ENCODE measurements around the gene PRKN.

Gene PRKN

DNA sequence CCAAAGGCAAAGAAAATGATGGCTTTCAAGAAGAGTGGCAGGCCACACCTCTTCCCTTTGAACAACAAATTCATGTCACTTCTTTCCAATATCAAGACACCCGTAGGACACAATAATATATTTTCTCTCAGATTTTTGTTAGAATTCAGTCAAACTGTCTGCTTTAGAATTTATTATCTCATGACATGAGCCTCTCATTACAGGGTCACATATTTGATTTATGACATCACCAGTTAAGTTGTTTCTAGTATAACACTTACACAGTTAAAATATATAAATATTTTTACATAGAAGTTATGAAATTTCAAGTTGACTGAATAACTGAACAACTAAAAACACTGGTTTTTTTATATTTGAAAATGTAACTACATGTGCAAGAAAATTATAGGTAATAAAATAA lies 1133.2 kb downstream of the PRKN start:
- no peaks in the 10 kb centered on the region for H3K36me3 ChIP-seq (ENCODE audit: control insufficient read depth in 1 of 2, insufficient read depth in 2 of 2, low read length in 2 of 2)
- no peaks in the 10 kb centered on the region for H3K27me3 ChIP-seq (ENCODE audit: control insufficient read depth in 1 of 2, insufficient read depth in 2 of 2, low read length in 2 of 2)
- H3K4me3 ChIP-seq (ENCODE audit: low read depth in 1 of 2, low read length in 2 of 2): no peak overlapping the region
- no peaks in the 10 kb centered on the region for H3K4me1 ChIP-seq (ENCODE audit: control insufficient read depth in 1 of 2, insufficient read depth in 2 of 2, low read length in 2 of 2)
- no peak overlapping the region for H3K9ac ChIP-seq (ENCODE audit: low read depth in 1 of 2, low read length in 2 of 2)
- no peak overlapping the region for H3K27ac ChIP-seq (ENCODE audit: low read depth, low read length)
- no peaks in the 10 kb centered on the region for H3K9me3 ChIP-seq (ENCODE audit: control insufficient read depth in 1 of 2, low read length in 2 of 2)

DNA sequence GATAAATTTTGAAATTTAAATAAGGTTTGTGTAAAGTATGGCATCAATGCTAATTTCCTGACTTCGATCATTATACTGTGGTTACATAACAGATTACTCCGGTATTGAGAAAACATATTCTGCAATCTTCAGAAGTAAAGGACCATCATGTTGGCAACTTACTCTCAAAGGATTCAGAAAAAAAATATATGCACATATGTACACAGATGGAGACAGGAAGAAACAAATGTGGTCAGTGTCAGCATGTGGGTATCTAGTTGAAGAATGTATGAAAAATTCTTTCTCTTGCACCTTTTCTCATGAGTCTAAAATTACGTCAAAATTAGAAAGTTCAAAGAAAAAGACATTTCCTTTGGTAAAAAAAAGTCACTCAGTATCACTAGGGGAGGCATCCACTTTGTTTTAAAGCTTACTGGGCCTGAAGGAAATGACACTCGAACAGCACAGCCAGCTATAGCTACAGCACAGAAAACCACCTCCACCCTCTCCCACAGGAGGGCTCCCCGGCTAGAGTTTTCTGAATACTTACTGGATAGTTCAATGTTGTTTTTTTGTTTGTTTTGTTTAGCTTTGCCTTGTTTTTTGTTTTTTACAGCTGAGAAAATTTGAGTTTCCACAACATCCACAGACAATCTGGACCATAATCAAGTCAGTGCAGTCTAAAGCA lies 1136.5 kb downstream of the PRKN start:
- H3K9ac ChIP-seq (ENCODE audit: low read depth in 1 of 2, low read length in 2 of 2): no peak overlapping the region
- H3K9me3 ChIP-seq (ENCODE audit: control insufficient read depth in 1 of 2, low read length in 2 of 2): no peaks in the 10 kb centered on the region
- H3K36me3 ChIP-seq (ENCODE audit: control insufficient read depth in 1 of 2, insufficient read depth in 2 of 2, low read length in 2 of 2): no peaks in the 10 kb centered on the region
- H3K4me3 ChIP-seq (ENCODE audit: low read depth in 1 of 2, low read length in 2 of 2): no peak overlapping the region
- no peak overlapping the region for H3K27ac ChIP-seq (ENCODE audit: low read depth, low read length)
- H3K4me1 ChIP-seq (ENCODE audit: control insufficient read depth in 1 of 2, insufficient read depth in 2 of 2, low read length in 2 of 2): no peaks in the 10 kb centered on the region
- H3K27me3 ChIP-seq (ENCODE audit: control insufficient read depth in 1 of 2, insufficient read depth in 2 of 2, low read length in 2 of 2): no peaks in the 10 kb centered on the region

- Histone ChIP-seq H3K27me3 (ENCODE audit: control insufficient read depth in 1 of 2, insufficient read depth in 2 of 2, low read length in 2 of 2) (no peaks in the 10 kb centered on the region), H3K36me3 (ENCODE audit: control insufficient read depth in 1 of 2, insufficient read depth in 2 of 2, low read length in 2 of 2) (no peaks in the 10 kb centered on the region), H3K4me1 (ENCODE audit: control insufficient read depth in 1 of 2, insufficient read depth in 2 of 2, low read length in 2 of 2) (no peaks in the 10 kb centered on the region), H3K9me3 (ENCODE audit: control insufficient read depth in 1 of 2, low read length in 2 of 2) (no peaks in the 10 kb centered on the region), H3K9ac (ENCODE audit: low read depth in 1 of 2, low read length in 2 of 2) (no peak overlapping the region), H3K4me3 (ENCODE audit: low read depth in 1 of 2, low read length in 2 of 2) (no peak overlapping the region), H3K27ac (ENCODE audit: low read depth, low read length) (no peak overlapping the region)
These were observed 1140.7 kb downstream of the PRKN start for GRCh38 chr6:161586887-161587286.

DNA sequence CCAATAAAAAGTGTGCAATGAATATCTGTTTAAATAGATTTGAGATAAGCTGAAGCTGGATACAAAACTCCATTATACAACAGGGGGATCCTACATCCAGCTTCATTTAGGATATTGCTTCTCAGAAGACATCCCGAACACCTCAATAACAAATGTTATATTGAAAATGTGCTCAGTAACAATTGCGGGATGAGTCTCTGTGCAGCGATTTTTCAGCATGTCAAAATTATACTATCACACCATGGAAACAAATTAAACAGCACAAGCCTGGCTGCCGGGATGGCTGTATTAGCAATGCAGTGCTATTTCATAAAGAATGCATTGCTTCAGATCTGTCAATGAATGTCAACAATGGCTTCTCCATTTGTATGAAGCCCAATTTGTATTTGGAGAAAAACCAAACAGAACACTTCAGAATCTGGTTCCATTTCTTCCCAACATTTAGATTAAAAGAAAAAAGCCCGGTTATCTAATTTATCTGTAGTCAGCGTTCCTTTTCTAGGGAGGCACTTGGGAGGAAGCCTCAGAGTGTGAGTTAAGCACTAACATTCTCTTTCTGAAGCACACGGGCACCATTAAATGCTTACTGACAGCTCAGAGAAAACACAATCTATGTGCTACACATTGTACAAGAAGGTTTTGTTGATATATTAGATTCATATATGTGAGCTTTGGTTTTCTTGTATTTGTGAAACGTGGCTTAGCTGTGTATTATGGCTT lies 1142.8 kb downstream of the PRKN start:
- no peaks in the 10 kb centered on the region for H3K27me3 ChIP-seq (ENCODE audit: control insufficient read depth in 1 of 2, insufficient read depth in 2 of 2, low read length in 2 of 2)
- H3K4me1 ChIP-seq (ENCODE audit: control insufficient read depth in 1 of 2, insufficient read depth in 2 of 2, low read length in 2 of 2): no peaks in the 10 kb centered on the region

GRCh38 chr6:161584051-161584450 lies 1143.5 kb downstream of the PRKN start:
- H3K4me3 ChIP-seq (ENCODE audit: low read depth in 1 of 2, low read length in 2 of 2): no peak overlapping the region
- no peaks in the 10 kb centered on the region for H3K27me3 ChIP-seq (ENCODE audit: control insufficient read depth in 1 of 2, insufficient read depth in 2 of 2, low read length in 2 of 2)
- H3K27ac ChIP-seq (ENCODE audit: low read depth, low read length): no peak overlapping the region
- no peak overlapping the region for H3K9ac ChIP-seq (ENCODE audit: low read depth in 1 of 2, low read length in 2 of 2)
- H3K36me3 ChIP-seq (ENCODE audit: control insufficient read depth in 1 of 2, insufficient read depth in 2 of 2, low read length in 2 of 2): no peaks in the 10 kb centered on the region
- H3K4me1 ChIP-seq (ENCODE audit: control insufficient read depth in 1 of 2, insufficient read depth in 2 of 2, low read length in 2 of 2): no peaks in the 10 kb centered on the region
- H3K9me3 ChIP-seq (ENCODE audit: control insufficient read depth in 1 of 2, low read length in 2 of 2): no peaks in the 10 kb centered on the region

More for the DNA sequence above, 1142.8 kb downstream of the PRKN start:
- H3K36me3 ChIP-seq (ENCODE audit: control insufficient read depth in 1 of 2, insufficient read depth in 2 of 2, low read length in 2 of 2): no peaks in the 10 kb centered on the region
- no peak overlapping the region for H3K27ac ChIP-seq (ENCODE audit: low read depth, low read length)
- no peak overlapping the region for H3K4me3 ChIP-seq (ENCODE audit: low read depth in 1 of 2, low read length in 2 of 2)
- no peaks in the 10 kb centered on the region for H3K9me3 ChIP-seq (ENCODE audit: control insufficient read depth in 1 of 2, low read length in 2 of 2)
- no peak overlapping the region for H3K9ac ChIP-seq (ENCODE audit: low read depth in 1 of 2, low read length in 2 of 2)

DNA sequence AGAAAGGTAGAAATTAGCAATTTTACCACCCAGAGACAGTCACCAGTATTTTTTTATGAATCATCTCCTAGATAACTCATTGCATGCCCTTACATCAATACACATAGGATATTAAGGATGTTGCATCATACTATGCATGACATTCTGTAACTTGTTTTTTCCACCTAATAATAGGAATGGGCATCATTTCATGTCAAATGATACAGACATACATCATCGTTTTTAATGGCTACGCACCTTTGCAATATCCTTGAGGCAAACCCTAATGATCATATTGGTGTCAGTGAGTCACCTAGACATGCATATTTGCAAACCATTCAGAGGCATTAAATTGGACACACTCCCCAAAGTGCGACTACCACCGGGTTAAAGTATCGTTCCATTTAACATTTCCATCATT lies 1144.0 kb downstream of the PRKN start:
- Histone ChIP-seq H3K4me3 (ENCODE audit: low read depth in 1 of 2, low read length in 2 of 2) (no peak overlapping the region), H3K9me3 (ENCODE audit: control insufficient read depth in 1 of 2, low read length in 2 of 2) (no peaks in the 10 kb centered on the region), H3K27ac (ENCODE audit: low read depth, low read length) (no peak overlapping the region), H3K36me3 (ENCODE audit: control insufficient read depth in 1 of 2, insufficient read depth in 2 of 2, low read length in 2 of 2) (no peaks in the 10 kb centered on the region), H3K4me1 (ENCODE audit: control insufficient read depth in 1 of 2, insufficient read depth in 2 of 2, low read length in 2 of 2) (no peaks in the 10 kb centered on the region), H3K9ac (ENCODE audit: low read depth in 1 of 2, low read length in 2 of 2) (no peak overlapping the region), H3K27me3 (ENCODE audit: control insufficient read depth in 1 of 2, insufficient read depth in 2 of 2, low read length in 2 of 2) (no peaks in the 10 kb centered on the region)

GRCh38 chr6:161578478-161578877 lies 1149.1 kb downstream of the PRKN start:
- Histone ChIP-seq H3K27me3 (ENCODE audit: control insufficient read depth in 1 of 2, insufficient read depth in 2 of 2, low read length in 2 of 2) (no peaks in the 10 kb centered on the region), H3K4me1 (ENCODE audit: control insufficient read depth in 1 of 2, insufficient read depth in 2 of 2, low read length in 2 of 2) (no peaks in the 10 kb centered on the region), H3K36me3 (ENCODE audit: control insufficient read depth in 1 of 2, insufficient read depth in 2 of 2, low read length in 2 of 2) (no peaks in the 10 kb centered on the region), H3K4me3 (ENCODE audit: low read depth in 1 of 2, low read length in 2 of 2) (no peak overlapping the region), H3K9ac (ENCODE audit: low read depth in 1 of 2, low read length in 2 of 2) (no peak overlapping the region), H3K27ac (ENCODE audit: low read depth, low read length) (no peak overlapping the region), H3K9me3 (ENCODE audit: control insufficient read depth in 1 of 2, low read length in 2 of 2) (peaks cover 0 to 3% of the 10 kb centered on the region in 2 donors)

DNA sequence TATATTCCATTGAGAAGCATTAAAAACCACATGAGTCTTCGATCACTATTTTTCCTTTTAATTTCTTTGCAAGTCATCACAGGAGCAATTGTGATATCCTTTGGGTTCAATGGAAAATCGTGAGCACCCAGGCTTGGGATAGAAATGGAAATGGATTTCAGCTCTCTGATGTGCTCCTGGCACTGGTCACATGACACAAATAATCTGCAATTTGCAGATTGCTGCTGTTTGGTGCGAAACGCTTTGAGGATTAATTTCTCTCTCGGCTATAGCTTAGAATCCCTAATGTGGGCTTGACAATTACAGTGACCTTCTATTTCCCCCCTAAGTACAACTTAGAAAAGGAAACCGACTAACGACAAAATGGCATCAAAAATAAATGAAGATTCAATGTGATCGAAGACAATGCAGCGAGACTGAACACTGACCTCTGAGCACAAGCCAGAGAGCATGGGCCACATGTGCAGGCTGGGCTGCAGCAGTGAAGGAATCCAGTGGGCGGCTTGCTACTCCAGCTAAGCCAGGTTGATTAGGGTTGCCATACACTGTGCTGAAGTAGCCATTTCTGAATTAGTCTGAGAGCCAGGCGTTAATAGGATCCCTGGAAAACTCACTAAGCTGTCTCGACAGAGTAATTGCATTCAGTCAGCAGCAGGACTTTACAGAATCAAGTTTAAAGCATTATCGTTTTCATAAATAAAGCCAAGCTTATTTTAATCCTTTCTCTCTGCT lies 1151.9 kb downstream of the PRKN start:
- Histone ChIP-seq H3K27ac (ENCODE audit: low read depth, low read length) (no peak overlapping the region), H3K27me3 (ENCODE audit: control insufficient read depth in 1 of 2, insufficient read depth in 2 of 2, low read length in 2 of 2) (no peaks in the 10 kb centered on the region), H3K36me3 (ENCODE audit: control insufficient read depth in 1 of 2, insufficient read depth in 2 of 2, low read length in 2 of 2) (no peaks in the 10 kb centered on the region), H3K4me1 (ENCODE audit: control insufficient read depth in 1 of 2, insufficient read depth in 2 of 2, low read length in 2 of 2) (no peaks in the 10 kb centered on the region), H3K9ac (ENCODE audit: low read depth in 1 of 2, low read length in 2 of 2) (no peak overlapping the region), H3K9me3 (ENCODE audit: control insufficient read depth in 1 of 2, low read length in 2 of 2) (peaks cover 0 to 3% of the 10 kb centered on the region in 2 donors), H3K4me3 (ENCODE audit: low read depth in 1 of 2, low read length in 2 of 2) (no peak overlapping the region)

- no peaks in the 10 kb centered on the region for H3K27me3 ChIP-seq (ENCODE audit: control insufficient read depth in 1 of 2, insufficient read depth in 2 of 2, low read length in 2 of 2)
- H3K36me3 ChIP-seq (ENCODE audit: control insufficient read depth in 1 of 2, insufficient read depth in 2 of 2, low read length in 2 of 2): no peaks in the 10 kb centered on the region
- no peaks in the 10 kb centered on the region for H3K9me3 ChIP-seq (ENCODE audit: control insufficient read depth in 1 of 2, low read length in 2 of 2)
- H3K4me1 ChIP-seq (ENCODE audit: control insufficient read depth in 1 of 2, insufficient read depth in 2 of 2, low read length in 2 of 2): no peaks in the 10 kb centered on the region
- H3K27ac ChIP-seq (ENCODE audit: low read depth, low read length): no peak overlapping the region
- H3K9ac ChIP-seq (ENCODE audit: low read depth in 1 of 2, low read length in 2 of 2): no peak overlapping the region
- H3K4me3 ChIP-seq (ENCODE audit: low read depth in 1 of 2, low read length in 2 of 2): no peak overlapping the region
These were observed 1158.6 kb downstream of the PRKN start for GRCh38 chr6:161568885-161569456.

- no peaks in the 10 kb centered on the region for H3K36me3 ChIP-seq (ENCODE audit: control insufficient read depth in 1 of 2, insufficient read depth in 2 of 2, low read length in 2 of 2)
- no peaks in the 10 kb centered on the region for H3K9me3 ChIP-seq (ENCODE audit: control insufficient read depth in 1 of 2, low read length in 2 of 2)
- H3K27me3 ChIP-seq (ENCODE audit: control insufficient read depth in 1 of 2, insufficient read depth in 2 of 2, low read length in 2 of 2): no peaks in the 10 kb centered on the region
- H3K27ac ChIP-seq (ENCODE audit: low read depth, low read length): no peak overlapping the region
- no peak overlapping the region for H3K9ac ChIP-seq (ENCODE audit: low read depth in 1 of 2, low read length in 2 of 2)
- H3K4me3 ChIP-seq (ENCODE audit: low read depth in 1 of 2, low read length in 2 of 2): no peak overlapping the region
- H3K4me1 ChIP-seq (ENCODE audit: control insufficient read depth in 1 of 2, insufficient read depth in 2 of 2, low read length in 2 of 2): no peaks in the 10 kb centered on the region
These were observed 1162.6 kb downstream of the PRKN start for GRCh38 chr6:161564952-161565351.
